PFSK-1 (cell line): ENCODE measurements around the gene KRT27.

Experiments used
- POLR2AphosphoS5 ChIP-seq: IDR thresholded peaks from 2 replicates; pipeline ENCODE4 v1.6.1; 2012; ENCODE audit warnings: low read depth, mild to moderate bottlenecking, control low read depth, low read length, moderate library complexity
- REST ChIP-seq, 2 experiments: IDR thresholded peaks; 2 replicates each; pipeline versions ENCODE4 v1.6.1 to v1.8.0; 2011 to 2012; ENCODE audit warnings: low read depth in 2 of 2, low read length in 2 of 2, control low read depth in 1 of 2, inconsistent platforms in 1 of 2, mild to moderate bottlenecking in 1 of 2, moderate library complexity in 1 of 2; ENCODE audit not compliant: insufficient read depth in 1 of 2
- SIN3A ChIP-seq: IDR thresholded peaks from 2 replicates; pipeline ENCODE4 v1.6.1; 2012; ENCODE audit warnings: mild to moderate bottlenecking, low read length, moderate library complexity, borderline replicate concordance; ENCODE audit not compliant: insufficient read depth
- TAF1 ChIP-seq: IDR thresholded peaks from 2 replicates; pipeline ENCODE4 v1.6.1; 2012; ENCODE audit warnings: low read length, control low read depth, borderline replicate concordance; ENCODE audit not compliant: insufficient read depth

GRCh38 chr17:40753804-40754203, 28.5 kb downstream of the KRT27 start:
- TF ChIP-seq TAF1 (no peak), REST (IDR thresholded peaks at IDR 0.05; ENCODE audit: insufficient read depth in 1 of 2, low read depth in 2 of 2, low read length in 2 of 2) (no peak), POLR2AphosphoS5 (no peak), SIN3A (no peak)
